HCT116 (cell line): ENCODE data around the gene DNMT3L.

Experiments
- CEBPB ChIP-seq: IDR thresholded peaks from 2 replicates; pipeline ENCODE4 v1.6.1; 2012; ENCODE audit warnings: low read depth
- CTCF ChIP-seq, 3 experiments: fragments of 200-600 bp in 1 of 3; sonication (generic) in 1 of 3; IDR thresholded peaks in 2 of 3; conservative IDR thresholded peaks in 1 of 3; 2 replicates each; pipeline ENCODE4 v1.5.1; 2012 to 2017; ENCODE audit warnings: low read depth in 2 of 3, low read length in 2 of 3, antibody characterized with exemption in 1 of 3, borderline replicate concordance in 1 of 3, control low read depth in 1 of 3, mild to moderate bottlenecking in 1 of 3, mixed read lengths in 1 of 3, mixed run types in 1 of 3, moderate library complexity in 1 of 3; ENCODE audit not compliant: insufficient read depth in 1 of 3
- EGR1 ChIP-seq: IDR thresholded peaks from 2 replicates; pipeline ENCODE4 v1.6.1; 2012; ENCODE audit warnings: low read depth
- EZH2 ChIP-seq: fragments of 200-600 bp; sonication (generic); IDR thresholded peaks from 2 replicates; pipeline ENCODE4 v1.6.1; 2017; ENCODE audit warnings: antibody characterized with exemption, mixed run types
- FOSL1 ChIP-seq: IDR thresholded peaks from 2 replicates; pipeline ENCODE4 v1.6.1; 2012; ENCODE audit warnings: low read depth
- MAX ChIP-seq: IDR thresholded peaks from 2 replicates; pipeline ENCODE4 v1.6.1; 2012
- POLR2A ChIP-seq: IDR thresholded peaks from 2 replicates; pipeline ENCODE4 v1.7.0; 2011; ENCODE audit warnings: borderline replicate concordance; ENCODE audit not compliant: insufficient read depth, insufficient read length; ENCODE audit errors: extremely low read depth
- POLR2AphosphoS5 ChIP-seq: IDR thresholded peaks from 2 replicates; pipeline ENCODE4 v1.6.1; 2011; ENCODE audit warnings: mild to moderate bottlenecking, low read depth, low read length, moderate library complexity
- ZFX ChIP-seq: fragments of 450-650 bp; IDR thresholded peaks from 2 replicates; pipeline ENCODE4 v1.6.1; 2017

GRCh38 chr21:44304011-44304616, 42.4 kb upstream of the DNMT3L start:
- TF ChIP-seq EGR1 (no peak), CTCF (IDR thresholded peaks at IDR 0.05 in 2 of 3, conservative IDR thresholded peaks at IDR 0.05 in 1 of 3; ENCODE audit: borderline replicate concordance in 1 of 3, insufficient read depth in 1 of 3, low read depth in 2 of 3, low read length in 2 of 3) (no peak), FOSL1 (no peak), POLR2A (no peak), EZH2 (no peak), ZFX (no peak), MAX (no peak), CEBPB (no peak), POLR2AphosphoS5 (no peak)
